Measurements from ENCODE around the gene PYGM. TPM values are rescaled to one million over a fixed set of nuclear protein-coding genes. Genes with fewer than 3 reads are reported as not detected.

PYGM gene
- total and polyA plus RNA-seq, 2 of the 13 experiments (the other 11 are each of a cell fraction or from before 2014, with no cell fraction given), result 0.11 to 0.12 TPM

DNA sequence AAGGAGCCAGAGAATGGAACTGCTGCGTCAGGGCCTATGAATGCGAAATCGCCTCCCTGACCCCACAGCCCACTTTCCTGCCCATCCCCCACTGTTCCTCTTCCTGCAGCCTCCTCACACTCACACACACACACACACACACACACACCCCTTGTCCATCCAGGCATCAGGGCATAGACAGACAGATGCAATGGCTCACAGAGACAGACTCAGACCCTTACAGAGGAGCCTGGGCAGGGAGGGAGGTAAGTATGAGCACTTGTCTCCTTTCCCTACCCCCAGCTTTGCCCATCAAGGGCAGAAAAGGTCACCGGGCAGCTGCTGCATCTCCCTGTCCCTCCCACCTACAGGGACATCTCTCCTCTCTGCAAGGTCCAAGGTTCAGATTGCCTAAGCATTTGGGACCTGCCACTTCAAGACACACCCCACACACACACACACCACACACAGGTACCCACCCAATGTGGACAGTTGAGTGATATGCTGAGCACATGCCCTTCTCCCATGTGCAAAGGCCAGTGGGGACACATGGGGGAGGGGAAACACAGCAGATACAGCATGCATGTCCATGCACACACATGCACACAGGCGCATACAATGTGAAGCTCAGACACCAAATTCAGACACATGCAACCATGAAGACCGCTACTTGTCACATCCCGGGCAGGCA is 34.8 kb downstream of the PYGM start (continued):
- TF ChIP-seq SP1 (IDR thresholded peaks at IDR 0.05) (no peak), SP1 (CRISPR knock-in tag; IDR thresholded peaks at IDR 0.05) (no peak), FOXO1 (CRISPR knock-in tag; IDR thresholded peaks at IDR 0.05) (no peak), ZNF17 (CRISPR knock-in tag; IDR thresholded peaks at IDR 0.05) (no peak), FLYWCH1 (CRISPR knock-in tag; IDR thresholded peaks at IDR 0.05) (no peak), THAP11 (CRISPR knock-in tag; IDR thresholded peaks at IDR 0.05) (0 out of 2 replicates have a peak, but pooled peaks have one; percentile 19), ZNF292 (CRISPR knock-in tag; IDR thresholded peaks at IDR 0.05; ENCODE audit: borderline replicate concordance, low read depth) (no peak), GZF1 (CRISPR knock-in tag; IDR thresholded peaks at IDR 0.05) (no peak), MAZ (IDR thresholded peaks at IDR 0.05; ENCODE audit: borderline replicate concordance, low read depth, low read length) (no peak), MAZ (CRISPR knock-in tag; IDR thresholded peaks at IDR 0.05; ENCODE audit: low read depth) (no peak), RFX3 (CRISPR knock-in tag; IDR thresholded peaks at IDR 0.05) (no peak), NFIC (IDR thresholded peaks at IDR 0.05; ENCODE audit: low read length) (no peak), NFE2L2 (IDR thresholded peaks at IDR 0.05; ENCODE audit: low read length) (no peak), SALL1 (CRISPR knock-in tag; IDR thresholded peaks at IDR 0.05) (peak; percentile 32; the same call in 1 of the 2 replicates), THYN1 (CRISPR knock-in tag; IDR thresholded peaks at IDR 0.05; ENCODE audit: borderline replicate concordance, low read depth) (no peak), ATAD3A (CRISPR knock-in tag; IDR thresholded peaks at IDR 0.05) (no peak), YEATS2 (CRISPR knock-in tag; IDR thresholded peaks at IDR 0.05; ENCODE audit: borderline replicate concordance) (no peak), PITX1 (CRISPR knock-in tag; IDR thresholded peaks at IDR 0.05) (no peak), CEBPG (CRISPR knock-in tag; IDR thresholded peaks at IDR 0.05) (peak; percentile 69), KMT2B (CRISPR knock-in tag; IDR thresholded peaks at IDR 0.05) (no peak), ZNF7 (CRISPR knock-in tag; IDR thresholded peaks at IDR 0.05) (no peak), CBFB (CRISPR knock-in tag; IDR thresholded peaks at IDR 0.05) (no peak), GATAD2A (CRISPR knock-in tag; IDR thresholded peaks at IDR 0.05) (peak; percentile 33; the same call in 1 of the 2 replicates), NCOR1 (IDR thresholded peaks at IDR 0.05; ENCODE audit: borderline replicate concordance, low read length) (peak; percentile 52; the same call in 1 of the 2 replicates), MAFF (IDR thresholded peaks at IDR 0.05; ENCODE audit: low read depth, low read length) (no peak), MED13 (CRISPR knock-in tag; IDR thresholded peaks at IDR 0.05) (no peak)
- TF ChIP-seq, protein P1, sequence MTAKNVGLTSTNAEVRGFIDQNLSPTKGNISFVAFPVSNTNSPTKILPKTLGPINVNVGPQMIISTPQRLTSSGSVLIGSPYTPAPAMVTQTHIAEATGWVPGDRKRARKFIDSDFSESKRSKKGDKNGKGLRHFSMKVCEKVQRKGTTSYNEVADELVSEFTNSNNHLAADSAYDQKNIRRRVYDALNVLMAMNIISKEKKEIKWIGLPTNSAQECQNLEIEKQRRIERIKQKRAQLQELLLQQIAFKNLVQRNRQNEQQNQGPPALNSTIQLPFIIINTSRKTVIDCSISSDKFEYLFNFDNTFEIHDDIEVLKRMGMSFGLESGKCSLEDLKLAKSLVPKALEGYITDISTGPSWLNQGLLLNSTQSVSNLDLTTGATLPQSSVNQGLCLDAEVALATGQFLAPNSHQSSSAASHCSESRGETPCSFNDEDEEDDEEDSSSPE (CRISPR knock-in tag; IDR thresholded peaks at IDR 0.05), result no peak
- TF ChIP-seq, protein P2, sequence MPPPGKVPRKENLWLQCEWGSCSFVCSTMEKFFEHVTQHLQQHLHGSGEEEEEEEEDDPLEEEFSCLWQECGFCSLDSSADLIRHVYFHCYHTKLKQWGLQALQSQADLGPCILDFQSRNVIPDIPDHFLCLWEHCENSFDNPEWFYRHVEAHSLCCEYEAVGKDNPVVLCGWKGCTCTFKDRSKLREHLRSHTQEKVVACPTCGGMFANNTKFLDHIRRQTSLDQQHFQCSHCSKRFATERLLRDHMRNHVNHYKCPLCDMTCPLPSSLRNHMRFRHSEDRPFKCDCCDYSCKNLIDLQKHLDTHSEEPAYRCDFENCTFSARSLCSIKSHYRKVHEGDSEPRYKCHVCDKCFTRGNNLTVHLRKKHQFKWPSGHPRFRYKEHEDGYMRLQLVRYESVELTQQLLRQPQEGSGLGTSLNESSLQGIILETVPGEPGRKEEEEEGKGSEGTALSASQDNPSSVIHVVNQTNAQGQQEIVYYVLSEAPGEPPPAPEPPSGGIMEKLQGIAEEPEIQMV (CRISPR knock-in tag; IDR thresholded peaks at IDR 0.05; ENCODE audit: low read depth), result no peak
- TF ChIP-seq, protein P3, sequence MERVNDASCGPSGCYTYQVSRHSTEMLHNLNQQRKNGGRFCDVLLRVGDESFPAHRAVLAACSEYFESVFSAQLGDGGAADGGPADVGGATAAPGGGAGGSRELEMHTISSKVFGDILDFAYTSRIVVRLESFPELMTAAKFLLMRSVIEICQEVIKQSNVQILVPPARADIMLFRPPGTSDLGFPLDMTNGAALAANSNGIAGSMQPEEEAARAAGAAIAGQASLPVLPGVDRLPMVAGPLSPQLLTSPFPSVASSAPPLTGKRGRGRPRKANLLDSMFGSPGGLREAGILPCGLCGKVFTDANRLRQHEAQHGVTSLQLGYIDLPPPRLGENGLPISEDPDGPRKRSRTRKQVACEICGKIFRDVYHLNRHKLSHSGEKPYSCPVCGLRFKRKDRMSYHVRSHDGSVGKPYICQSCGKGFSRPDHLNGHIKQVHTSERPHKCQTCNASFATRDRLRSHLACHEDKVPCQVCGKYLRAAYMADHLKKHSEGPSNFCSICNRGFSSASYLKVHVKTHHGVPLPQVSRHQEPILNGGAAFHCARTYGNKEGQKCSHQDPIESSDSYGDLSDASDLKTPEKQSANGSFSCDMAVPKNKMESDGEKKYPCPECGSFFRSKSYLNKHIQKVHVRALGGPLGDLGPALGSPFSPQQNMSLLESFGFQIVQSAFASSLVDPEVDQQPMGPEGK (CRISPR knock-in tag; IDR thresholded peaks at IDR 0.05), result peak; percentile 61; the same call in 1 of the 2 replicates
- TF ChIP-seq, protein P4, sequence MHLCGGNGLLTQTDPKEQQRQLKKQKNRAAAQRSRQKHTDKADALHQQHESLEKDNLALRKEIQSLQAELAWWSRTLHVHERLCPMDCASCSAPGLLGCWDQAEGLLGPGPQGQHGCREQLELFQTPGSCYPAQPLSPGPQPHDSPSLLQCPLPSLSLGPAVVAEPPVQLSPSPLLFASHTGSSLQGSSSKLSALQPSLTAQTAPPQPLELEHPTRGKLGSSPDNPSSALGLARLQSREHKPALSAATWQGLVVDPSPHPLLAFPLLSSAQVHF (CRISPR knock-in tag; IDR thresholded peaks at IDR 0.05), result no peak

All from HepG2 (cell line).